ENCODE measurements around the gene TMEM229B. TPM values are rescaled to one million over a fixed set of nuclear protein-coding genes. Genes with fewer than 3 reads are reported as not detected.

TMEM229B gene
- polyA plus RNA-seq, 3 donors, result 10.2 to 18.7 (median 17.3) TPM

GRCh38 chr14:67442139-67442906 lies 46.2 kb downstream of the TMEM229B start:
- Histone ChIP-seq H3K9ac (ENCODE audit: insufficient read depth, low read length, poor library complexity, severe bottlenecking) (no peak overlapping the region), H3K27me3 (ENCODE audit: control insufficient read depth in 2 of 2, insufficient read depth in 2 of 2, low read length in 2 of 2) (peaks cover 2 to 4% of the 10 kb centered on the region in 2 donors), H4K20me1 (ENCODE audit: insufficient read depth, low read length) (no peaks in the 10 kb centered on the region), H2AFZ (ENCODE audit: insufficient read depth, low read depth, low read length, poor library complexity, severe bottlenecking) (no peak overlapping the region), H3K27ac (ENCODE audit: low read depth in 1 of 2, low read length in 2 of 2) (no peak overlapping the region), H3K4me1 (ENCODE audit: control insufficient read depth in 1 of 2, insufficient read depth in 2 of 2, low read length in 2 of 2) (no peaks in the 10 kb centered on the region), H3K4me2 (replicated peaks; ENCODE audit: extremely low read depth, low read length, poor library complexity, severe bottlenecking) (no peak overlapping the region), H3K79me2 (ENCODE audit: insufficient read depth, low read length) (no peaks in the 10 kb centered on the region), H3K4me3 (replicated peaks in 1 of 3; ENCODE audit: low read depth in 2 of 3, low read length in 3 of 3) (no peak overlapping the region), H3K9me3 (replicated peaks in 1 of 2; ENCODE audit: control insufficient read depth in 1 of 2, insufficient read depth in 1 of 2, low read length in 2 of 2) (no peaks in the 10 kb centered on the region), H3K36me3 (replicated peaks in 1 of 2; ENCODE audit: control insufficient read depth in 1 of 2, insufficient read depth in 2 of 2, low read length in 2 of 2) (no peaks in the 10 kb centered on the region)
- no peaks in the 10 kb centered on the region for H3K9me3 Mint-ChIP-seq
- TF ChIP-seq, protein P1, sequence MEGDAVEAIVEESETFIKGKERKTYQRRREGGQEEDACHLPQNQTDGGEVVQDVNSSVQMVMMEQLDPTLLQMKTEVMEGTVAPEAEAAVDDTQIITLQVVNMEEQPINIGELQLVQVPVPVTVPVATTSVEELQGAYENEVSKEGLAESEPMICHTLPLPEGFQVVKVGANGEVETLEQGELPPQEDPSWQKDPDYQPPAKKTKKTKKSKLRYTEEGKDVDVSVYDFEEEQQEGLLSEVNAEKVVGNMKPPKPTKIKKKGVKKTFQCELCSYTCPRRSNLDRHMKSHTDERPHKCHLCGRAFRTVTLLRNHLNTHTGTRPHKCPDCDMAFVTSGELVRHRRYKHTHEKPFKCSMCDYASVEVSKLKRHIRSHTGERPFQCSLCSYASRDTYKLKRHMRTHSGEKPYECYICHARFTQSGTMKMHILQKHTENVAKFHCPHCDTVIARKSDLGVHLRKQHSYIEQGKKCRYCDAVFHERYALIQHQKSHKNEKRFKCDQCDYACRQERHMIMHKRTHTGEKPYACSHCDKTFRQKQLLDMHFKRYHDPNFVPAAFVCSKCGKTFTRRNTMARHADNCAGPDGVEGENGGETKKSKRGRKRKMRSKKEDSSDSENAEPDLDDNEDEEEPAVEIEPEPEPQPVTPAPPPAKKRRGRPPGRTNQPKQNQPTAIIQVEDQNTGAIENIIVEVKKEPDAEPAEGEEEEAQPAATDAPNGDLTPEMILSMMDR (IDR thresholded peaks at IDR 0.05), result no peak
- H3K36me3 Mint-ChIP-seq, result no peaks in the 10 kb centered on the region
- no peak overlapping the region for H3K4me3 Mint-ChIP-seq
- H3K27ac Mint-ChIP-seq, result no peak overlapping the region
- H3K27me3 Mint-ChIP-seq (ENCODE audit: low read depth in 3 of 3), result peaks cover 5 to 11% (median 10%) of the 10 kb centered on the region in 3 donors
- no peak for DNase-seq
- no peaks in the 10 kb centered on the region for H3K4me1 Mint-ChIP-seq
- 98% methylated on average over 5 of the region's 8 CpGs for WGBS (ENCODE audit: insufficient coverage)
- intact Hi-C loops (cut with micrococcal nuclease), result no loop called here

GRCh38 chr14:67441672-67442071 lies 46.8 kb downstream of the TMEM229B start:
- WGBS (ENCODE audit: insufficient coverage), result 98% methylated on average over 6 of the region's 8 CpGs
- no peak overlapping the region for H3K9ac ChIP-seq (ENCODE audit: insufficient read depth, low read length, poor library complexity, severe bottlenecking)
- Mint-ChIP-seq H3K4me1 (no peaks in the 10 kb centered on the region), H3K27ac (no peak overlapping the region), H3K9me3 (no peaks in the 10 kb centered on the region), H3K4me3 (no peak overlapping the region), H3K36me3 (no peaks in the 10 kb centered on the region), H3K27me3 (ENCODE audit: low read depth in 3 of 3) (peaks cover 6 to 12% (median 10%) of the 10 kb centered on the region in 3 donors)
- H3K9me3 ChIP-seq (replicated peaks in 1 of 2; ENCODE audit: control insufficient read depth in 1 of 2, insufficient read depth in 1 of 2, low read length in 2 of 2), result no peaks in the 10 kb centered on the region
- H3K79me2 ChIP-seq (ENCODE audit: insufficient read depth, low read length), result no peaks in the 10 kb centered on the region
- H3K27ac ChIP-seq (ENCODE audit: low read depth in 1 of 2, low read length in 2 of 2), result no peak overlapping the region
- no peak overlapping the region for H3K4me2 ChIP-seq (replicated peaks; ENCODE audit: extremely low read depth, low read length, poor library complexity, severe bottlenecking)
- H3K4me1 ChIP-seq (ENCODE audit: control insufficient read depth in 1 of 2, insufficient read depth in 2 of 2, low read length in 2 of 2), result no peaks in the 10 kb centered on the region
- intact Hi-C loops (cut with micrococcal nuclease), result no loop called here
- H3K27me3 ChIP-seq (ENCODE audit: control insufficient read depth in 2 of 2, insufficient read depth in 2 of 2, low read length in 2 of 2), result peaks cover 2 to 4% of the 10 kb centered on the region in 2 donors
- TF ChIP-seq, protein P1 (IDR thresholded peaks at IDR 0.05), result no peak
- no peaks in the 10 kb centered on the region for H4K20me1 ChIP-seq (ENCODE audit: insufficient read depth, low read length)
- H3K36me3 ChIP-seq (replicated peaks in 1 of 2; ENCODE audit: control insufficient read depth in 1 of 2, insufficient read depth in 2 of 2, low read length in 2 of 2), result no peaks in the 10 kb centered on the region
- DNase-seq, result no peak
- no peak overlapping the region for H3K4me3 ChIP-seq (replicated peaks in 1 of 3; ENCODE audit: low read depth in 2 of 3, low read length in 3 of 3)
- H2AFZ ChIP-seq (ENCODE audit: insufficient read depth, low read depth, low read length, poor library complexity, severe bottlenecking), result no peak overlapping the region
